AG20443 (cell line): ENCODE measurements around the gene SLC16A4.
A peak's percentile ranks its signal among the peaks of the same experiment; 100 is the strongest.
"Not testable (repeated sequence)": the region's sequence is repeated elsewhere in the genome, so short reads cannot be mapped to it uniquely, and the experiment has no call there.

Source experiments
- DNase-seq: peaks from one replicate; pipeline ENCODE4 v3.0.0; 2012; ENCODE audit warnings: low spot score, mixed read lengths

The SLC16A4 gene

DNA sequence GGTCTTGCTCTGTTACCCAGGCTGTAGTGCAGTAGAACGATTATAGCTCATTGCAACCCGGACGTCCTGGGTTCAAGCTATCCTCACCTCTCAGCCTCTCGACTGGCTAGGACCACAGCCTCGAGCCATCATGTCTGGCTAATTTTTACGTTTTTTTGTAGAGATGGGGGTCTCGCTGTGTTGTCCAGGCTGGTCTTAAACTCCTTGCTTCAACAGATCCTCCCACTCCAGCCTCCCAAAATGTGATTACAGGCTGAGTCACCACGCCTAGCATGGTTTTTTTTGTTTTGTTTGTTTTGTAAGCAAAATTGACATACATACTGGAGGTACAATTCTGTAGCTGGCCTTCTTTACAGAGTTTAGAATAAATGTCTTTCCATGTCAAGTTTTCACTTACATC is 17.7 kb upstream of the SLC16A4 start:
- no peak for DNase-seq

DNA sequence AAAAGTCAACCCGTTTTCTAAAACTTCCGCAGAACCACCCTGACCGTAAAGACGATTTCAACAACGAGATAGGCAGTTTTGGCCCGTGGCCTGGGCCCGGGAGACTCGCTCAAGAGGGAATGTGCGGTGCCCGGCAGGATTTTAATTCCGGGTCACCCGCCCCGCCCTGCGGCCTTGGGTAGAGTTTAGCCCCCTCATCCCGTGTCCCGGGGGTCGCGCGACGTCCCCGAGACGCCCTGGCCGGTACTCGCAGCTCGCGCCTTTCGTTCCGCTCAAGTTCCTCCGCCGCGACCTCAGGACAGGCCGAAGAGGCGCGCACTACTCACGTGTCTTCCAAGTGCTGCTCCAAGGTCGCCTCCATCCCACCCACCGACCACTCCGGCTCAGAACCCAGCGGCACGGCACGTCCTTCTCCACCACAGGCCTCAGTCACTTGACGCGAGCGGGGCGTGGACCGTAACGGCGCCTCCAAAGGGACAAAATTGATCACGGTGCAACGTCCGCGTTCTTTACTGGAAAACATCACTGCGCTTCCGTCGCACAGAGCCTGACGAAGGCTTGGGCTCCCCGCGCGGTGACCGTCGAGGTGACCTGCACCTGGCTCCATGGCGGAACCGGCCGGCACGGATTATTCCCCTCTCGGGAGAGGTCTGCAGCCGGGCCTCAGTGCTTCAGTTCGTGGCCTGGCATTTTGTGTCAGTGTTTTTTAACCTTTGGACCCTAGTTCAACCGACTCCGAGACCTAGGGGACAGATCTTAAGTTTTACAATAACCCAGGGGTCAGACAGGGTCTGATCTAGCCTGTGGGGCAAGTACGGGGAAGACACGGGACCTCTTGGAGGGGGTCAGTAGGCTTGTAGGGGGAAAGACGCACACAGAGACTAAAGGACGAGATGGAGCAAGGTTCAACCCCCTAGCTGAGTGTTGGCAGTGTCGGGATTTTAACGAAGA is 16.7 kb upstream of the SLC16A4 start, which contains the start of gene LAMTOR5:
TSS of gene LAMTOR5 (minus strand) at position 435 of the 951 bp plus-strand sequence. CDS start at position 361, 74 bp downstream.
- peak; percentile 93 for DNase-seq

DNA sequence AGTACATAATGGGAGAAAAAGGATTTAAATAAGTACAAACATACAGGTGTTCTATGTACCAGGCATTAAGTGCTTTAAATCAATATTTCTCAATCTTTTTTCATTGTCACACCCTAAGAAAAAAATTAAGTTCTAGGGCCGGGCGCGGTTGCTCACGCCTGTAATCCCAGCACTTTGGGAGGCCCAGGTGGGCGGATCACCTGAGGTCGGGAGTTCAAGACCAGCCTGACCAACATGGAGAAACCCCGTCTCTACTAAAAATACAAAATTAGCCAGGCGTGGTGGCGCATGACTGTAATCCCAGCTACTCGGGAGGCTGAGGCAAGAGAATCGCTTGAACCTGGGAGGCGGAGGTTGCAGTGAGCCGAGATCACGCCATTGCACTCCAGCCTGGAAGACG is 15.6 kb upstream of the SLC16A4 start:
- not testable (repeated sequence) for DNase-seq

- DNase-seq: no peak
Measured at GRCh38 chr1:110404401-110404800, 13.6 kb upstream of the SLC16A4 start.

GRCh38 chr1:110403805-110404204 is 13.0 kb upstream of the SLC16A4 start:
- DNase-seq: no peak

GRCh38 chr1:110396259-110396958 is 5.6 kb upstream of the SLC16A4 start:
- not testable (repeated sequence) for DNase-seq

GRCh38 chr1:110394493-110394820 is 3.6 kb upstream of the SLC16A4 start:
- DNase-seq: no peak

- DNase-seq: peak; percentile 44
Measured at GRCh38 chr1:110393691-110394492, 3.1 kb upstream of the SLC16A4 start.

DNA sequence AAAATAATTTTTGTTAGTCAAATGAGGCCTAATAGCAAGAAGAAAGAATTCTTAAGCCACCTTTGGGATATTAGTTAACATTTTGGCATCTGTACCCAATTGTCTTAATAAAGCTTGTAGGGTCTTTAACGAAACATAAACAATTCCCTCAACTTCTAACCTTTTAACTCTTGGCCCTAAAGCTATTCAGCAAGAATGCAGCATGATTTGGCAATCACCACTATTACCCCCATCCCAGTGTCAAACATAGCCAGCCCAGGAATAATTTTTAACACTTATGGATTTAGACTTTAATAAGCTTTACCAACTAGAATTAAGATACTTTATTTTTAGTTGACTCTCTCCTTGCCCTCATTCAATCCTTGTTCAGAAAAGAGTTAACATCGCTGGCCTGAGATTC is 2.5 kb upstream of the SLC16A4 start:
- no peak for DNase-seq

GRCh38 chr1:110390096-110390495 is 730 bp downstream of the SLC16A4 start:
- DNase-seq: peak; percentile 82

- no peak for DNase-seq
Measured at GRCh38 chr1:110387048-110387754, 3.6 kb downstream of the SLC16A4 start.

- no peak for DNase-seq
Measured at GRCh38 chr1:110385369-110385768, 5.5 kb downstream of the SLC16A4 start.

GRCh38 chr1:110384581-110385321 is 6.1 kb downstream of the SLC16A4 start:
- DNase-seq: no peak

DNA sequence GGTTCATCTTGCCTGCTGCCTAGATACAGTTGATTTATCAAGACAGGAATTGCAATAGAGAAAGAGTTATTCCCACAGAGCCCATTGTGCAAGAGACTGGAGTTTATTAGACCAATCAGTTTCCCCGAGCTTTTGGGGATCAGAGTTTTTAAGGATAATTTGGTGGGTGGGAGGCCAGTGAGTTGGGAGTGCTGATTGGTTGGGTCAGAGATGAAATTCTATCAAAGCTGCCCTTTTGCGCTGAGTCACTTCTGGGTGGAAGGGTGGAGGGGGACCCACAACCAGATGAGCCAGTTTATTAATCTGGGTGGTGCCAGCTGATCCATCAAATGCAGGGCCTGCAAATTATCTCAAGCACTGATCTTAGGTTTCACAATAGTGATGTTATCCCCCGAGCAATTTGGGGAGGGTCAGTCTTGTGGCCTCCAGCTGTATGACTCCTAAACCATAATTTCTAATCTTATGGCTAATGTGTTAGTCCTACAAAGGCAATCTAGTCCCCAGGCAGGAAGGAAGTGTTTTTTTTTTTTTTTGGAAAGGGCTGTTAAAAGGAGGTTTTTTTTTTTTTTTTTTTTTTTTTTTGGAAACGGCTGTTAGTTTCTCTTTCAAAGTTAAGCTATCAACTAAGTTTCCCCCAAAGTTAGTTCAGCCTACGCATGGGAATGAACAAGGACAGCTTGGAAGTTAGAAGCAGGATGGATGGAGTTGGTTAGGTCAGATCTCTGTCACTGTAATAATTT is 7.4 kb downstream of the SLC16A4 start:
- no peak for DNase-seq

- DNase-seq: no peak
Measured at GRCh38 chr1:110380672-110381283, 10.0 kb downstream of the SLC16A4 start.

- DNase-seq: no peak
Measured at GRCh38 chr1:110375490-110375889, 15.3 kb downstream of the SLC16A4 start.

DNA sequence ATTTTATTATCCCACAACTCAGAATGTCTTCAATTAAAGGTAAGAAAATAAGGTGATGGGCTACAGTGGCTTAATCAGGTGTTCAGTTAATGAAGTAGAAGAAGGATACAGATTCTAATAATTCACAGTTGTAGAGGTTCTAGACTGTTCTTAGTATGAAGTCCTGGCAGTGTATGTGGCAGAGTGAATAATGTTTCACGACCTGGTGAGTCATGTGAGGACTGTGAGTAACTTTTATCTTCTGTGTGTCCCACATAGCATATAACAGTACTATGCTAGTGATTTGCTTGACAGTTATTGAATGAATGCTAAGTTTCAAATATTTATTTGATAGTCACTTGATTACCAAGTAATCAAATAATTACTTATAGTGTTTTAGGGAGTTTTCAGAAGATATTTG is 20.0 kb downstream of the SLC16A4 start:
- peak; percentile 60 for DNase-seq

- DNase-seq: no peak
Measured at GRCh38 chr1:110364221-110364620, 26.6 kb downstream of the SLC16A4 start.

DNA sequence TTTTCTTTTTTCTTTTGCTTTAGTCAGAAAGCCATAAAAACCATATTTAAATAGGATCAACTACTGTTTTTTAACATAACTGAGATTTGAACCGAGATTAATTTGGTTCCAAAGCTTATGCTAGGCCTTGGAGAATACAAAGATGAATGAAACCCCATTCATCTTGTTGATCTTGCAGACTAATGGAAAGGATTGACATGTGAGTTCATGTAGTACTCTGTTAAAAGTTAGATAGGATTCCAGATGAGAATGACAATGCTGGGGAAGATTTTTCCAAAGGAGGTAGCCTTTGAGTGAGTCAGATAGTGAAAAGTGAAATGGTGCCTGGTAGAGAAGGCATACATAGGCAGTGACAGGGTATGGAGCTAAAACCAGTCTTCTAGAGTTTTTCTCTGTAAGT is 29.0 kb downstream of the SLC16A4 start:
- DNase-seq: no peak

DNA sequence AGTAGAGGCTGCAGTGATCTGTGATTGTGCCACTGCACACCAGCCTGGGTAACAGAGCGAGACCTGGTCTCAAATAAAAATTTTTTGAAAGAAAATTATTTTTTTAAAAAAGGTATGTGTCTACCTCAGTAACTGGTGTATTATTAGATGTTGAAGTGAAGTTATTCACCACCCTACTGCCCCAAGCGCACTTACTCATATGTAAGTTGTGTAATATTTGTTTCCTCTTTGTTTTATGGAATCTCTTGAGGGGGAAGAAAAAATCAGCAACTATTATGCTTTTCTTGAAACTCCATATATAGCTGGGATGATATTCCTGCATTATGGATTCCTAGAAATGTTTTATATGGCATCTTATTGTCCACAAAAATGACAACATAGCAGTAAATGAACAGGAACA is 30.4 kb downstream of the SLC16A4 start:
- DNase-seq: no peak
